HEK293T (cell line): Measurements from ENCODE around the gene CCNL2.

Source experiments
- CTCF ChIA-PET: fragments of 350-600 bp; formaldehyde crosslinking; extraction: SDS; loops from one replicate; lab custom pipeline; 2021; ENCODE audit warnings: antibody characterized with exemption, inconsistent platforms; lab: Yijun Ruan, JAX
- POLR2A ChIA-PET: fragments of 350-600 bp; formaldehyde crosslinking; extraction: SDS; loops from one replicate; lab custom pipeline; 2020; ENCODE audit warnings: antibody characterized with exemption, inconsistent platforms; lab: Yijun Ruan, JAX
- DNase-seq: peaks from one replicate; pipeline ENCODE4 v3.0.0; 2012; ENCODE audit warnings: mixed read lengths; ENCODE audit errors: extremely low spot score
- BHLHE40 ChIP-seq: fragments of 450-650 bp; IDR thresholded peaks from 2 replicates; pipeline ENCODE4 v1.6.1; 2016; ENCODE audit warnings: mild to moderate bottlenecking, moderate library complexity, borderline replicate concordance
- CTBP1 ChIP-seq: fragments of 450-650 bp; IDR thresholded peaks from 2 replicates; pipeline ENCODE4 v1.6.1; 2016; ENCODE audit warnings: borderline replicate concordance
- ELF4 ChIP-seq: fragments of 450-650 bp; IDR thresholded peaks from 2 replicates; pipeline ENCODE4 v1.6.1; 2017; ENCODE audit warnings: antibody characterized with exemption
- FOXA1 ChIP-seq: fragments of 450-650 bp; IDR thresholded peaks from 2 replicates; pipeline ENCODE4 v1.6.1; 2016; ENCODE audit warnings: mild to moderate bottlenecking
- FOXM1 ChIP-seq: fragments of 450-650 bp; IDR thresholded peaks from 2 replicates; pipeline ENCODE4 v1.6.1; 2017; ENCODE audit warnings: mild to moderate bottlenecking, borderline replicate concordance
- HDGF ChIP-seq: fragments of 450-650 bp; IDR thresholded peaks from 2 replicates; pipeline ENCODE4 v1.6.1; 2017; ENCODE audit warnings: antibody characterized with exemption, borderline replicate concordance
- L3MBTL2 ChIP-seq: fragments of 450-650 bp; conservative IDR thresholded peaks from 2 replicates; pipeline ENCODE4 v1.6.1; 2016; ENCODE audit warnings: mild to moderate bottlenecking
- LEF1 ChIP-seq: fragments of 450-650 bp; IDR thresholded peaks from 2 replicates; pipeline ENCODE4 v1.6.1; 2017; ENCODE audit warnings: mild to moderate bottlenecking, borderline replicate concordance
- NFRKB ChIP-seq: fragments of 450-650 bp; IDR thresholded peaks from 2 replicates; pipeline ENCODE4 v1.6.1; 2016; ENCODE audit warnings: mild to moderate bottlenecking, moderate library complexity
- SP1 ChIP-seq: fragments of 450-650 bp; IDR thresholded peaks from 2 replicates; pipeline ENCODE4 v1.6.1; 2017
- SUZ12 ChIP-seq: fragments of 450-650 bp; IDR thresholded peaks from 2 replicates; pipeline ENCODE4 v1.6.1; 2016; ENCODE audit warnings: mild to moderate bottlenecking
- TARDBP ChIP-seq: fragments of 450-650 bp; IDR thresholded peaks from 2 replicates; pipeline ENCODE4 v1.6.1; 2016
- ZNF384 ChIP-seq: fragments of 450-650 bp; IDR thresholded peaks from 2 replicates; pipeline ENCODE4 v1.6.1; 2016
- TF ChIP-seq, protein P1 (sequence below): fragments of 450-650 bp; IDR thresholded peaks from 2 replicates; pipeline ENCODE4 v1.6.1; 2016

Gene CCNL2

GRCh38 chr1:1355416-1355815 lies 43.7 kb downstream of the CCNL2 start:
- POLR2A ChIA-PET: interaction anchor here (1.0 kb wide), 1 partner anchor 20 kb away, joined by 3 read pairs; the partner anchor contains the start of gene AURKAIP1
- CTCF ChIA-PET: no interaction called here
- TF ChIP-seq, protein P1, sequence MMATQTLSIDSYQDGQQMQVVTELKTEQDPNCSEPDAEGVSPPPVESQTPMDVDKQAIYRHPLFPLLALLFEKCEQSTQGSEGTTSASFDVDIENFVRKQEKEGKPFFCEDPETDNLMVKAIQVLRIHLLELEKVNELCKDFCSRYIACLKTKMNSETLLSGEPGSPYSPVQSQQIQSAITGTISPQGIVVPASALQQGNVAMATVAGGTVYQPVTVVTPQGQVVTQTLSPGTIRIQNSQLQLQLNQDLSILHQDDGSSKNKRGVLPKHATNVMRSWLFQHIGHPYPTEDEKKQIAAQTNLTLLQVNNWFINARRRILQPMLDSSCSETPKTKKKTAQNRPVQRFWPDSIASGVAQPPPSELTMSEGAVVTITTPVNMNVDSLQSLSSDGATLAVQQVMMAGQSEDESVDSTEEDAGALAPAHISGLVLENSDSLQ: no peak
- TF ChIP-seq NFRKB (no peak), ELF4 (no peak), BHLHE40 (no peak)
- no peak for DNase-seq

GRCh38 chr1:1354271-1355247 lies 44.6 kb downstream of the CCNL2 start:
- no peak for DNase-seq
- CTCF ChIA-PET: interaction anchor here (1.1 kb wide), 1 partner anchor 17 kb away, joined by 3 read pairs; no protein-coding TSS in a partner anchor
- no peak for TF ChIP-seq ELF4
- no peak for TF ChIP-seq FOXM1
- TF ChIP-seq NFRKB: no peak
- TF ChIP-seq HDGF: no peak
- no peak for TF ChIP-seq FOXA1
- TF ChIP-seq SP1: no peak
- POLR2A ChIA-PET: interaction anchor here (1.0 to 3.3 kb wide), 4 partner anchors 16 to 53 kb away, joined by 3 to 28 read pairs (median 10); partner anchors contain the start of genes AURKAIP1 and MRPL20

DNA sequence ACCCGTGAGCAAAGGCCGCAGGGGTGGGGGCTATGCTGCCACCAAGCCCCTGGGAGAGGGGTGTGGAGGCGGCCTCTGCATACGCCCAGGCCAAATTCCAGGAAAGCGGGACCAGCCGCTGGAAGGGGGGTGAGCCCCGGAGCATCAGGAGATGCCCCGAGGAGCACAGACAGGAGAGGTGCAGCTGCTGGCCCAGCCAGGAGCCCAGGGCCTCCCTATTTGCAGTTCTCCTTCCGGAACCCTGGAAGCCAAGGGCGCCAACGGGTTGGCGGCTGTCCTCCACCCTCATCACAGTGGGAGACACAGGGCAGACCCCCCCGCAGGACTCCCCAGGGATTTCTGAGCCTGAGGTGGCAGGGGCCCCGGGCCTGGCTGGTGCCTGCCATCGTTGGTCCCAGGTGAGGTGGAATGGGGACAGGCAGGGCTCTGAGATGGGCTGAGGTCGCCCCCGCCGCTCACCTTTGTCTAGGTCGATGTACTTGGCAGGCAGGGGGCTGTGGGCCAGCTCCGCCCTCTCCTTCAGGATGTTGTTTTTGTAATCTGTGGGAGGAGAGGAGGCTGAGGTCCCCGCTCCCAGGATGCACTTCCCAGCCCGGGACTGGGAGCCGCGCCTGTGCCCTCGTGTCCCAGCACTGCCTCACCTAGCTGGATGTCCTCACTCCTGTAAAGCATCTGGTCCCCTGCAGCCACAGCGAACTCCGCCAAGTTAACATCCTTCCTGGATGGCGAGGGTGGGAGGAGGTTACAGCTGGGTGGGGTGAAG lies 45.6 kb downstream of the CCNL2 start:
- ChIA-PET CTCF (interaction anchor here (1.1 kb wide), 1 partner anchor 18 kb away, joined by 3 read pairs; no protein-coding TSS in a partner anchor), POLR2A (interaction anchor here (1.1 to 3.3 kb wide), 3 partner anchors 17 to 54 kb away, joined by 3 to 28 read pairs (median 17); partner anchors contain the start of genes AURKAIP1 and MRPL20)
- no peak for DNase-seq
- TF ChIP-seq, protein P1: no peak
- peak; percentile 23; the same call in 1 of the 2 replicates for TF ChIP-seq L3MBTL2

DNA sequence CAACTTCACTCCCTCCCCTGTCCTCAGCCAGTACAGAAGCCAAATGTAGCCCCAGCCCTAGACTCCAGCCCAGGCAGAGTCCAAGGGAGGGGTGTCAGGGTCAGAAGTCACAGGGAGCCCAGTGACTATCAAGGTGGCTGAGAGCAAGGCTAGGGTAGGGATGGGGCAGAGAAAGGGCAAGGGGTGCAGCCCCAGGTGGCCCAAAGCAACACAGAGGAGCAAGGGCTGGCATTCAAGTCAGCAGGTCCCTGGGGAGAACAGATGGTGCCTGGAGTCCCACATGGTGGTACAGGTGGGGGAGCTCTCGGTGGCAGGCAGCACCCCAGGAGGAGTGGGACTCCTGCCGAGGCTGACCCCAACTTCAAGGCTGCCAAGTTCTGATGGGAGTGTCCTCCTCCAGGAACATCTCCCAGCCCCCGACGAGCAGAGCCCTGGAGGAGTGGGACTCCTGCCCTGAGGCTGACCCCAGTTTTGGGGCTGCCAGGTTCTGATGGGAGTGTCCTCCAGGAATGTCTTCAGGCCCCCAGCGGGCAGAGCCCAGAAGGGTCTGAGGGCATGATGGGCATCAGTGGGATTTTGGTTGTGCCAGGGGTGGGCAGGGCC lies 46.2 kb downstream of the CCNL2 start:
- TF ChIP-seq ZNF384 (no peak), LEF1 (no peak), ELF4 (no peak), SUZ12 (no peak)
- no peak for DNase-seq
- ChIA-PET POLR2A (interaction anchor here (3.0 to 3.3 kb wide), 2 partner anchors 18 to 22 kb away, joined by 17 to 28 read pairs; partner anchors contain the start of gene AURKAIP1), CTCF (no interaction called here)

GRCh38 chr1:1351511-1352427 lies 47.4 kb downstream of the CCNL2 start:
- CTCF ChIA-PET: no interaction called here
- POLR2A ChIA-PET: interaction anchor here (3.0 to 3.3 kb wide), 2 partner anchors 19 to 23 kb away, joined by 17 to 28 read pairs; partner anchors contain the start of gene AURKAIP1
- no peak for DNase-seq

More at GRCh38 chr1:1351511-1352427, 47.4 kb downstream of the CCNL2 start:
- TF ChIP-seq TARDBP (no peak), NFRKB (no peak), FOXM1 (no peak), HDGF (no peak), BHLHE40 (no peak), L3MBTL2 (no peak), FOXA1 (no peak), SUZ12 (no peak), CTBP1 (no peak), ELF4 (no peak), ZNF384 (no peak)
